HepG2 (cell line): ENCODE measurements around the gene GGPS1. TPM values are rescaled to one million over a fixed set of nuclear protein-coding genes. Genes with fewer than 3 reads are reported as not detected.

Experiments used
- DMTF1 ChIP-seq: sonication (generic); formaldehyde crosslinking; IDR thresholded peaks from 2 replicates; pipeline ENCODE4 v1.4.0; 2020; ENCODE audit warnings: mild to moderate bottlenecking, missing genetic modification reagents
- DPF2 ChIP-seq: sonication (generic); formaldehyde crosslinking; IDR thresholded peaks from 2 replicates; pipeline ENCODE4 v1.4.0; 2020; ENCODE audit warnings: mild to moderate bottlenecking, low read depth, missing genetic modification reagents, borderline replicate concordance
- E2F2 ChIP-seq: sonication (generic); formaldehyde crosslinking; IDR thresholded peaks from 2 replicates; pipeline ENCODE4 v1.4.0; 2020; ENCODE audit warnings: missing genetic modification reagents, borderline replicate concordance
- ETV6 ChIP-seq: sonication (generic); formaldehyde crosslinking; conservative IDR thresholded peaks from 2 replicates; pipeline ENCODE4 v1.4.0; 2020; ENCODE audit warnings: missing genetic modification reagents
- FIP1L1 ChIP-seq: fragments of 200-400 bp; formaldehyde crosslinking; IDR thresholded peaks from 2 replicates; pipeline ENCODE4 v1.6.1; 2018; ENCODE audit warnings: low read depth, mild to moderate bottlenecking, low read length, moderate library complexity, borderline replicate concordance; ENCODE audit not compliant: insufficient read depth
- GZF1 ChIP-seq: sonication (generic); formaldehyde crosslinking; IDR thresholded peaks from 2 replicates; pipeline ENCODE4 v1.5.1; 2020; ENCODE audit warnings: mild to moderate bottlenecking, missing genetic modification reagents
- KLF11 ChIP-seq: IDR thresholded peaks from 2 replicates; pipeline ENCODE4 v1.6.1; 2016; ENCODE audit warnings: missing compliant biosample characterization
- MIXL1 ChIP-seq: IDR thresholded peaks from 2 replicates; pipeline ENCODE4 v1.6.1; 2016
- NFYB ChIP-seq: sonication (generic); formaldehyde crosslinking; IDR thresholded peaks from 2 replicates; pipeline ENCODE4 v1.4.0; 2020; ENCODE audit warnings: missing genetic modification reagents
- RBM22 ChIP-seq: fragments of 200-400 bp; formaldehyde crosslinking; optimal IDR thresholded peaks from 2 replicates; pipeline ENCODE3; 2017; ENCODE audit warnings: mild to moderate bottlenecking, low read length, moderate library complexity
- SIN3B ChIP-seq: fragments of 150-350 bp; IDR thresholded peaks from 2 replicates; pipeline ENCODE4 v1.6.1; 2014; ENCODE audit warnings: low read length
- SRY ChIP-seq: sonication (generic); formaldehyde crosslinking; IDR thresholded peaks from 2 replicates; pipeline ENCODE4 v1.8.0; 2022; ENCODE audit warnings: mild to moderate bottlenecking, missing genetic modification reagents
- ZNF234 ChIP-seq: sonication (generic); formaldehyde crosslinking; conservative IDR thresholded peaks from 2 replicates; pipeline ENCODE4 v1.5.1; 2020; ENCODE audit warnings: mild to moderate bottlenecking, missing genetic modification reagents
- ZNF235 ChIP-seq: sonication (generic); formaldehyde crosslinking; IDR thresholded peaks from 2 replicates; pipeline ENCODE4 v1.8.1; 2023; ENCODE audit warnings: mild to moderate bottlenecking, missing genetic modification reagents, borderline replicate concordance
- ZNF256 ChIP-seq: sonication (generic); formaldehyde crosslinking; conservative IDR thresholded peaks from 2 replicates; pipeline ENCODE4 v1.4.0; 2020; ENCODE audit warnings: missing genetic modification reagents
- ZNF343 ChIP-seq: sonication (generic); formaldehyde crosslinking; IDR thresholded peaks from 2 replicates; pipeline ENCODE4 v1.4.0; 2020; ENCODE audit warnings: mild to moderate bottlenecking, missing genetic modification reagents
- ZNF513 ChIP-seq: sonication (generic); formaldehyde crosslinking; conservative IDR thresholded peaks from 2 replicates; pipeline ENCODE4 v1.5.0; 2020; ENCODE audit warnings: missing genetic modification reagents
- ZNF605 ChIP-seq: sonication (generic); formaldehyde crosslinking; IDR thresholded peaks from 2 replicates; pipeline ENCODE4 v1.8.0; 2022; ENCODE audit warnings: mild to moderate bottlenecking, missing genetic modification reagents
- ZNF674 ChIP-seq: sonication (generic); formaldehyde crosslinking; IDR thresholded peaks from 2 replicates; pipeline ENCODE4 v1.5.0; 2020; ENCODE audit warnings: low read depth, mild to moderate bottlenecking, missing genetic modification reagents
- ZSCAN12 ChIP-seq: sonication (generic); formaldehyde crosslinking; IDR thresholded peaks from 2 replicates; pipeline ENCODE4 v1.9.0; 2021; ENCODE audit warnings: mild to moderate bottlenecking, missing genetic modification reagents
- polyA plus RNA-seq, 8 experiments: library from polyadenylated mRNA; depleted of rRNA in 3 of 8; stranded (reverse) in 7 of 8; unstranded in 1 of 8; fragments of >200 nt; fragmentation: Illumina TruSeq in 4 of 8; extraction: Trizol in 4 of 8; gene quantifications; 2 replicates each; pipeline versions ENCODE4 v1.2.1 to v1.2.3, GENCODE V29; 2011 to 2016; ENCODE audit warnings: low read depth in 4 of 8, missing spikeins in 1 of 8, mixed read lengths in 1 of 8; ENCODE audit not compliant: insufficient read depth in 1 of 8
- total RNA-seq, 5 experiments: library from RNA; depleted of rRNA; stranded (reverse); fragments of >200 nt; fragmentation: Illumina TruSeq; extraction: Trizol; gene quantifications; 2 replicates each; pipeline ENCODE4 v1.2.3, GENCODE V29; 2016; ENCODE audit warnings: low read depth in 1 of 5
- TF ChIP-seq, protein P1 (sequence below): sonication (generic); formaldehyde crosslinking; IDR thresholded peaks from 2 replicates; pipeline ENCODE4 v1.4.0; 2020; ENCODE audit warnings: mild to moderate bottlenecking, missing genetic modification reagents
- TF ChIP-seq, protein P2 (sequence below): sonication (generic); IDR thresholded peaks from 2 replicates; pipeline ENCODE4 v1.6.1; 2016; ENCODE audit warnings: low read depth, borderline replicate concordance

Gene GGPS1
- total and polyA plus RNA-seq, 2 of the 13 experiments (the other 11 are each of a cell fraction or from before 2014, with no cell fraction given): 28.8 to 42.6 TPM

DNA sequence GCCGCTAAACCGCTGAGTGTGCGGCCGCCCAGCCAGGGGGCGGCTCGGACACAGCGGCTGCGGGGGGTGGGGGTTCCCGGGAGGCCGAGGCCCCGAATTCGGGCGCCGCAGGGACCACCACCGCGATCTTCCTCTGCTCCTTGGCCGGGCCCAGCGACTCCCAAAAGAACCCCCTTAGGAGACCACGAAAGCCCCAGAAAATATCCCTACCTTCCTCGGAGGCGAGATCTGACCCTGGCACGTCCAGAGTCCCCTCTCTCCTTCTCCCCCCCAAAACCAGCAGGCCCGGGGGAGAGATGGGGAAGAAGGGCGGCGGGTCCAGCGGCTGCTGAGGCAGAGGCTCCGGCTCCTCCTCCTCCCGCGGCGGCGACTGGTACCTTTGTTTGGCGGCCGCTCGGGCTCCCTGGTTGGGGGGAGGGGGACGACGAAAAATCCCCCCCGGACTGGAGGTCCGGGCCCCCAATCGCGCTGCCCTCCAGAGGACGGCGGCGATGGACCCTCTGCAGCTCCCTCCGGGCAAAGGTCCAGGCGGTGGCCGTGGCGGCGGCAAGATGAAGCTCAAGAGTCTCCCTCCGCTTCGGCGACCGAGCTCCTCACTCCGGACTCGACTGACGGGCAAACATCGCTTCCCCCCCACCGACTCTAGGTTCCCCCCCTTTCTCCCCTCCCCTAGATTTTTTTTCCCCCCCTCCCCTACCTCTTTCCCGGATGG, 655 bp upstream of the GGPS1 start, which contains the start of gene ARID4B (continued):
- TF ChIP-seq FIP1L1: no peak
- TF ChIP-seq ZNF235 (CRISPR knock-in tag): no peak
- TF ChIP-seq ZNF256 (CRISPR knock-in tag): no peak
- TF ChIP-seq E2F2: no peak
- no peak for TF ChIP-seq ZSCAN12
- no peak for TF ChIP-seq ZNF513 (CRISPR knock-in tag)
- TF ChIP-seq, protein P1, sequence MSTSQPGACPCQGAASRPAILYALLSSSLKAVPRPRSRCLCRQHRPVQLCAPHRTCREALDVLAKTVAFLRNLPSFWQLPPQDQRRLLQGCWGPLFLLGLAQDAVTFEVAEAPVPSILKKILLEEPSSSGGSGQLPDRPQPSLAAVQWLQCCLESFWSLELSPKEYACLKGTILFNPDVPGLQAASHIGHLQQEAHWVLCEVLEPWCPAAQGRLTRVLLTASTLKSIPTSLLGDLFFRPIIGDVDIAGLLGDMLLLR (CRISPR knock-in tag): no peak
- no peak for TF ChIP-seq DPF2
- no peak; the same call in 1 of the 2 replicates for TF ChIP-seq SRY (CRISPR knock-in tag)
- no peak for TF ChIP-seq NFYB (CRISPR knock-in tag)
- TF ChIP-seq ZNF605 (CRISPR knock-in tag): no peak
- no peak for TF ChIP-seq GZF1 (CRISPR knock-in tag)
- TF ChIP-seq ZNF343 (CRISPR knock-in tag): no peak
- no peak for TF ChIP-seq ZNF674 (CRISPR knock-in tag)
- TF ChIP-seq, protein P2, sequence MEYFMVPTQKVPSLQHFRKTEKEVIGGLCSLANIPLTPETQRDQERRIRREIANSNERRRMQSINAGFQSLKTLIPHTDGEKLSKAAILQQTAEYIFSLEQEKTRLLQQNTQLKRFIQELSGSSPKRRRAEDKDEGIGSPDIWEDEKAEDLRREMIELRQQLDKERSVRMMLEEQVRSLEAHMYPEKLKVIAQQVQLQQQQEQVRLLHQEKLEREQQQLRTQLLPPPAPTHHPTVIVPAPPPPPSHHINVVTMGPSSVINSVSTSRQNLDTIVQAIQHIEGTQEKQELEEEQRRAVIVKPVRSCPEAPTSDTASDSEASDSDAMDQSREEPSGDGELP: no peak
- no peak for TF ChIP-seq ETV6 (CRISPR knock-in tag)
- no peak for TF ChIP-seq SIN3B
- no peak for TF ChIP-seq RBM22
- TF ChIP-seq MIXL1 (CRISPR knock-in tag): no peak
- no peak for TF ChIP-seq DMTF1 (CRISPR knock-in tag)
- TF ChIP-seq ZNF234: no peak
- peak; percentile 77; the same call in 1 of the 2 replicates for TF ChIP-seq KLF11 (CRISPR knock-in tag)
